ENCODE results near the gene C3.
"Not testable (repeated sequence)": the region's sequence is repeated elsewhere in the genome, so short reads cannot be mapped to it uniquely, and the experiment has no call there.

C3 gene

DNA sequence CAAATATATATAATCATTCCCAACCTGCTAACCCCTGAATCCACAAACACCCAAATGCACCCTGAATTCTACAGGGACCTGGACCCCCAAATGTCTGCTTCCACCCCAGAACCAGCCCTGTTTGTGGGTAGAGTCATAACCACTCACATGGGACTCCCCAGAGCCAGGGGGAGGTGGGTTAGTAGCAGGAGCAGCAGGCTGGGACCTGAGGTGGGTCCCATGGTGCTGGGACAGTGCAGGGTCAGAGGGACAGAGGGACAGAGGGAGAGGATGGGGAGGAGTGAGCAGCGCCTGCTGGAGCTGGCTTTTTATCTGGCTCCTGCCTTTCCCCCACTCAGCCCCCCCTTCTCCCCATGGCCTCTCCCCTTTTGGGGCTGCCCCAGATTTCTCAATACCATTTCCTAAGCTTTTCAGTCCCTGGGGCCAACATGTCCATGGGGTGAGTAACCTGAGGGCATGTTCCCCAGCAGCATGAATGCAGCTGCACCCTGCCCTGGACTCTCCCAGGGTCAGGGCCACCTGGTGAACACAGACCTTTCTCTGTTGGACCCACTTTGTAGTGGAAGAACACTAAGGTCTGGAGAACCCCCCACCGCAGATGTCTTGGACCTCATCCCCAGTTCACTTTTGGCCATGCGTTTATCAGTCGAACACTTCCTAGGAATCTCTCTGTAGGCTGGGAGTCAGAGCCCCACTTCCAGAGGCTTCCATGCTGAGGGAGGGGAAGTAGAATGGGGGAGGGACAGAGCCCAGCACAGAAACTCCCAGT is at the start of gene C3:
Gene C3, minus strand, starts transcription at position 282 of the 769 bp plus-strand sequence. Its CDS starts 61 bp downstream, at position 221.
- peak; percentile 67 for DNase-seq

DNA sequence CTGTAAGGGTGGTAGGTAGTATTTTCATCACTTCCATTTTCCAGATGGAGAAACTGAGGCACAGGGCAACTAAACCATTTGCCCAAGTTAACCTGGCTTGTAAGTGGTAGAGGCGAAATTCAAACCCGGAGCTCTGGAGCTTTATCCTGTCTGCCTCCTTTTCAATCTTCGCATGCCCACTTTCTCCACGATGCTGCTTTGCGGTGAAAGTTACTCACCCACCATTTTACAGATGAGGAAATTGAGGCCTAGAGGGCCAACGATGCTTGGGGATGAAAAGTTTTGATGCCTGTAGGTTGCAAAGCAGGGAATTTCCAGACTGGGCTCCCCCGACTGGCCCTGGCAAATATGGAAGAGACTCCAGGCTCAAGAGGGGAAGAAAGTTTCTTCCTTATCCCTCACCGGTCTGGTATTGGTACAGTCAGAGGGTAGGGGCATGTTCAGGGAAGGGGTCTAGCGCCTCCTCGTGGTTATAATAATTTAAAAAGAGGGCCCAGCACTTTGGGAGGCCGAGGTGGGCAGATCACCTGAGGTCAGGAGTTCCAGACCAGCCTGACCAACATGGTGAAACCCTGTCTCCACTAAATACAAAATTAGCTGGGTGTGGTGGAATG is 48.7 kb upstream of the C3 start:
- DNase-seq, result peak; percentile 13

DNA sequence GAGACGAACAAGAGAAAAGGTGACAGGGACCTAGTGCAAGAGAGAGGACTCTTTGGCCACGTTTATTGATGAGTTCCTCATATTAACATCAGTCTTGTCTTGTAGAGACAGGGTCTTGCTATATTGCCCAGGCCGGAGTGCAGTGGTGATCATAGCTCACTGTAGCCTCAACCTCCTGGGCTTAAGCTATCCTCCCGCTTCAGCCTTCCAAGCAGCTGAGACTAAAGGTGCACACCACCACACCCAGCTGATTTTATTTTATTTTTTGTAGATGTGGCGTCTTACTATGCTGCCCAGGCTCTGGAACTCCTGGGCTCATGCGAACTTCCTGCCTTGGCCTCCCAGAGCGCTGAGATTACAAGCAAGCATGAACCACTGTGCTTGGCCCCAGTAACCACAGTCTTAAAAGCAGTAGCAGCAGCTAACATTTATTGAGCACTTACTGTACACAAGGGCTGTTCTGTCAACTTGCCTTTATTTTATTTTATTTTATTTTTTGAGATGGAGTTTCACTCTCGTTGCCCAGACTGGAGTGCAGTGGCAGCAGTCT is 47.9 kb upstream of the C3 start:
- no peak for DNase-seq

DNA sequence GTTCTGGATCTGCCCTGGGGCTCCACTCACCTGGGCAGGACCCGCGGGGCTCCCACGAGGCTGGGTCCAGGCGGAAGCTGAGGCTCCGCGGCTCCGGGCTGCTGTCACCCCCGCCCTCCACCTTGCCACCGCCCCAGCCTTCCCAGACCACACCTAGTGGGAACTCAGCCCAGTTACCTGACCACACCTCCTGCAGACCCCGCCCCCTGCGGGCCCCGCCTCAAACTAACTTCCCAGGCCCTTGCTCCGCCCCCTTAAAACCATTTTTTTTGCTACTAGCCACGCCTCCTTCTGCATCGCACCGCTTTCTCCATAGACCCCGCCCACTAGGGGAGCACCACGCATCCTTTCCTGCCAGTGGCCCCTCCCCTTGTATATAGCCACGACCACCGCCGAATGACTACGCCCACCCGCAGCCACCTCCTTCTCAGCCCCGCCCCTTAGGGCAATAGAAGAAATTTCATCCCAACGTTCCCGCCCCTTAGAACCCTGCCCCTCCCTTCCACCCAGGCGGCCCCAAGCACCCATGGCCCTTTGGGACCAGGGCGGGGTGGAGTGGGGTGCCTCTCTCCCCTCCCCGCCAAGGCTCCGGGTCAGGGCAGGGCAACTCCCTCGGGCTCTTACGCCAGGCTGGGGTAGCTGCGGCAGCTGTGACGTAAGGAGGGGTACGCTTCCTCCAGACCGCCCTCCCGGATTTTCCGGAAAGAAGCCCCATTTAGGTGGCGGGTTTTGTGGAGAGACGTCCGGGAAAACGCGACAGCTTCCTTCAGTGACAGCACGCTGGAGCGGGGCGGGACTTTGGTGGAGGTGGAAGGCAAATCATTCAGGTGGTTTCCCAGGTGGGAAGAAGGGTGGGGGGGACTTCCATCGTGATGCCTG is 47.1 kb upstream of the C3 start, which contains the start of gene SH2D3A:
Gene SH2D3A, minus strand, starts transcription at position 79 of the 879 bp plus-strand sequence. CDS start 3,687 bp downstream, outside the sequence.
- peak; percentile 87 for DNase-seq

DNA sequence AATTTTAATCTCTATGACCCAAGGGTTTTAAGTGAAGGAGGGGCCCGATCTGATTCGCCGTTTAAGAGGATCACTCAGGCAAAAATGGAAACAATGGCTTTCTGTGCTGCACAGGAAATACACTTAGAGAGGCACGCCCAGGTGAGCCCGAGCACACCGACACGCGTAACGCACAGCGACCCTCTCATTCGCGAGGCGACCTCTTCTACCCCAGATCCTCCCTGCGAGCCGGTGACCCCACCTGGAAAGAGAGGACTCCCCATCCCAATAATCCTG is 46.6 kb upstream of the C3 start:
- DNase-seq, result no peak

DNA sequence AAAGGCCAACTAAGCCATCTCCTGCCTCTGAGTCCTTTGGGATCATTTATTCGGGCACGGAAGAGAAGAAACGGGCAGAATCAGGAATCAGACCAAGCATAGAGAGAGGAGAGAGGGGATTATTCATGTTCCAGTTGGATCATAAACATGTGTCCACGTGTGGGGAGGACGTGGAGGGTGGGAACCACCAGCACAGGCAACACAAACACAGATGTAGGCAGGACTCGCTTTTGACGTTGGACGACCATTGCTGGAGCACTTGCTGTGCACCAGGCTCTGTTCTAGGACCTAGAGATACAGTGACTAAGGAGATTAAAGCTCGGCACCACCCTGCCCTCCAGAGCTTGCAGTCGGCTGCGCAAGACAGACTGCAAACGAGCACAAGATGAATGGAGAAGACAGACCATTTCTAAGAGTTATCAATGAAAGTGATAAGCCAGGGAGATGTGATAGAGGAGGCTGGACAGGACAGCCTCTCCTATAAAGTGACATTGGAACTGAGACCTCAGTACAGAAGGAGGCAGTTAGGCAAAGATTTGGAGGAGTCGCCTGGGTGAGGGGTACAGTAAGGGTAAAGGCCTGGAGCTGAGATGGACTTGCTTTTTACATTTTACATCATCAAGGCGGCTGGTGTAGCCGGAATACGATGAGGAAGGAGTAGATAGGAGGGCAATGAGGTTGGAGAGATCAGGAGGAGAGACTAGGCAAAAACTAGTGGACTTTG is 46.1 kb upstream of the C3 start:
- no peak for DNase-seq

DNA sequence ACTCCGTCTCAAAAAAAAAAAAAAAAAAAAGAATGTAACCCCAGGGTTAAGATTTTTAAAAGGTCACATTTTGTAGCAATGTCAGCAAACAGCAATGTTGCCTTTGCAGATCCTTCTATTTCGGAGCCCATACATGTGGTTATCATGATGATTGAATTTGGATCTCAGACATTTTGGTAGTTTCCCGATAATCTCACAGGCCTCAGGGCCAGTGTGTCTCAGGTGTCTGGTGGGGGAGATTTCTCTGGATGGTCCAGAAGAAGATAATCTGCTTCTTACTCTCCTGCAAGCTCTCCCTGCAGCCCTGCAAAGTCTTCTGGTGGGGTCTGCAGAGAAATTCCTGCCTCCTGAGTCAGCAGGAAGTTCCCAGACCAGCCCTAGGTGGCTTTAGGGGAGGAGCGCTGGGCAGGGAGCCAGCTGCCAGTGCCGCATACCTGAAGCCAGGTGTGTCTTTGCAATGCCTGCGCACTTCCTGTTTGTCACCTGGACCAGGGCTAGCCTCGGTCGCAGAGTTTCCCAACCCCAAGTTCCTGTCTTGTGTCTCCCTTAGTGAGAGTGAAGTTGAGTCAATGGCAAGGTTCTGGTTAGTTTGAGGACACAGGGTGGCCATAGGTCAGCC is 45.4 kb upstream of the C3 start:
- DNase-seq, result no peak

DNA sequence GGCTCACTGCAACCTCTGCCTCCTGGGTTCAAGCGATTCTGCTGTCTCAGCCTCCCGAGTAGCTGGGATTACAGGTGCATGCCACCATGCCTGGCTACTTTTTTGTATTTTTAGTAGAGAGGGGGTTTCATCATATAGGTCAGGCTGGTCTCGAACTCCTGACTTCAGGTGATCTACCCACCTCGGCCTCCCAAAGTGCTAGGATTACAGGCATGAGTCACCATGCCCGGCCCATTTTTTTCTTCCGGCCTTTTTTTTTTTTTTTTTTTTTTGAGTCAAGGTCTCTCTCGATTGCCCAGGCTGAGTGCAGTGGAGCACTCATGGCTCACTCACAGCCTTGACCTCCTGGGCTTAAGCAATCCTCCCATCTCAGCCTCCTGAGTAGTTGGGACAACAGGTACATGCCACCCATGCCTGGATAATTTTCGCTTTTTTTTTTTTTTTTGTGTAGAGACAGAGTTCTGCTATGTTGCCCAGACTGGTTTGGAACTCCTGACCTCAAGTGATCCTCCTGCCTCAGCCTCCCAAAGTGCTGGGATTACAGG is 41.9 kb upstream of the C3 start:
- not testable (repeated sequence) for DNase-seq

DNA sequence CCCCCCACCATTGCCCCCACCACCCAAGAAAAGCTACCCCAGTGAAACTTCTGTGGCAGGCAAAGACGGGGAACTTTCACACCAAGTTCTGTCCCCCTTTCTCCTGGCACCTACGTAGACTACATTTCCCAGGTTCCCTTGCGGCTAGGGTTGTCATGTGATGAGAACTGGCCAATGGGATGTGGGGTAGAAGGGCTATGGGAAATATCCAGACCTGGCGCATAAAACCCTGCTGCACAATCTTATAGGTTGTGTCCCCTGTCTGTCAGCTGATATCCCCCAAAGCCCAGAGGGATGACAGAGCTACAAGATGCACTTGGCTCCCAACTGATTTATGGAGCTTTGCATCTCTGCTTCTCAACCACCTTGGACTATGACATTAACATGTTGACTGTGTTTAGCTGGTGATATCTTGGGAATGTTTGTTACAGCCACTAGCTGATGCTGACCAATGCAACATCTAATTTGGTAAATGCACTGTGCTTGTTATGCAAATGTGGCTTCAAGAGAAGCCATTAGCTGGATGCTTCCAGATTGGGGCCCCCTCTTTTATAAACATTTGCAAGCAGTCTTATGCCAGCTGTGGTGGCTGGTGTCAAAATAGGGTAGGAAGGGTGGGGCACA is 40.7 kb upstream of the C3 start:
- DNase-seq, result peak; percentile 46

DNA sequence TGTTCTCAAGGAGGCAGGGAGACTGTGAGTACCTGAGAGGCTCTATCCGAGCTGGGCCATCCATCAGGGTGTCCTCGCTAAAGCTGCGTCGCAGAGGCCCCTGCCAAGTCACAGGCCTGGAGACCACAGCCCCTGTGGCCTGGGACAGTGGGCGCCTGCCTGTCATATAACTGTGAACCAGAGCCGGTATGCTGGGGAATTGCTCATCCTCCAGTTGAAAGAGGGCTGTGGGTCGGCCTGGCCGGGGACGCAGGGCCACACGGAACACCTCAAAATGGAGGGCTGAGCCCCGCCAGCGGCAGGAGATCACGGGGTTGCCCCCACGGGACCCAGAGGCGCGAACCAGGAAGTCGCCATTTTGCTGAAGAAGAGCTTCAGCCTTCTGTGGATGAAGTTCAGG is 40.2 kb upstream of the C3 start:
- no peak for DNase-seq

DNA sequence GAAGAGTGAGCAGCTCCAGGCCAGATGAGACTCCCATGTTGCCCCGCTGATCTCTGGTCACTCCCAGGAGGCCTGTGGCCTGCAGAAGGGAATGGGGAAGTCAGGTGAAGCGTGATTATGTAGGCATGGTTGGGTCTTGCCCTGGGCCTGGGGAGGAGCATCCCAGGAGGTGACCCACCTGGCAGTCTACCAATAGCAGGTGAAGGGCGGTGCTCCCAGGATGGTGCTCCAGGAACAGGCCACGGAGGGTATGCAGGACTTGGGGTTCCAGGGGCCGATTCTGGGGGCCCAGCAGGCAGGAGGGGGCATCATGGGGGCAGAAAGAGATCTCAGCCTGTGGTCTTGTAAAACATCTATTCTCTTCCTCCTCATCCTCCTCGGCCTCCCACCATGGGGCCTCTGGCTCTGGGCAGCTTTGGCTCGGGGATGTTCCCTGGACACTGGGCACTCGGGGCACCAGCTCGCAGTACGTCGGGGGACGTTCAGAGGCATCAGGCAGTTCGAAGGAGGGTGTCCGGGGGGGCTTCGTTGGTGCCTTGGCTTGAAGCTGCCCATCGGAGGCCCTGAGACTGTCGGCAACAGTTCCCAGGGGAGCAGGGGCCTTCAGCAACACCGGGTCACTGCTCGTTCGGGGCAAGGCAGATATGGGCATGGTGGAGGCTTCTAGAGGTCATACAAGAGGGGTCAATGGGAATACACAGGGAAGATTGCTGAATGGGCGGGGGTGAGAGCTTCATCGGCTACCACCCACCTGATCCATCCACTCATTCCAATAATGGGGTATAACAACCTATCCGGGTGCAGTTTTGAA is 34.4 kb upstream of the C3 start:
- DNase-seq, result no peak

DNA sequence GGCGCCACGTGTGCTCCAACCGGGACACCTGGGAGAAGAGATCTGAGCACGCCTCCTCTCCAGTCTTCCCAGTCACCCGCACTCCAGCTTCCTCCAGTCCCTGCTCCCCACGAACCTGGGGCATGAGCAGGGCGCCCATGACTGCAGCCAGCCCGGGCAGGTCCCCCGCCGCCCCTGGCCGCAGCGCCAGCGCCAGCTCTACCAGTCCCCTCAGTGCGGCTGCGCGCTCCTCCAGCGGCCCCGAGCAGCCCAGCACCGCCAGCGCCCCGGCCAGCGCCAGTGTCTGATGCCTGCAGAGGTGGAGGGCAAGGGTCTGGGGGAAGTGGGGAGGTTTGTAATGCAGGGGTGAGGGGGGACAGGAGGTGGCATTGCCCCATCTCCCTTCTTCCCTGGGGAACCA is 33.7 kb upstream of the C3 start:
- no peak for DNase-seq

DNA sequence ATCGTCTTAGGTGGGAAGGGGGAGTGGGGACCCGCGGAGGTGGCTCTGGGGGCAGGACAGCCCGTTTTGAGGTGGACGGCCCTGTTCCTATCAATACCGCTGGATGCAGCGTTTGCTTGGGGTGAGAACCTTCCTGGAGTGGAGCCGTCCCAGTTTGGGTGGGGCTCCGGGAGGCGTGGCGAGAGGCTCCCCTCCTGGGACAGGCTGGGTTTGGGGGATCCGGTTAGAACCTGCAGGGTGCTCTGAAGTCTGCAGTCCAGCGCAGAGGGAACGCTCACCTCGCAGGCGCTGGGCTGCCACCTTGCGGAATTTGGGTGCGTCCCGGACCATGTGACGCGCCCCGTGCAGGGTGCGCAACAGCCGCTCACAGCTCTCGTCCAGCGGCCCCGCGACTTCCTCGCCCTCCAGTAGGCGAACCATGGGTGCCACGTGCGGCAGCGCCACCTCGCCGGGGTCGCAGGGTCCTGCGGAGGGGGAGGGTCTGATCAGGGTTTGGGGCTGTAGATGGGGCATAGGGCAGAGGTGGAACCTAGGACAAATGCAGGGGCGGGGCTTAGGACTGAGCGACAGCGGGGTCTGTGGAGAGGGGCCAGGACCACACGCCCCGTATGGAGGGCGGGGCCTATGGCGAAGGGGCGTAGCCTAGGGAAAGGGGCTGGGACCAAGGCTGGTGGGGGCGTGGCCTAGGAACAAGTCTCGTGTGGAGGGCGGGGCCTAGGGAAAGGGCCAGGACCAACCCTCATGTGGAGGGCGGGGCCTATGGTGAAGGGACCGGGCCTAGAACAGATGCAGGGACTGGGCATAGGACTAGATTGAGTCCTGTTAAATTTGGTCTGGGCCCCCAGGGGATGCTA is 33.0 kb upstream of the C3 start:
- peak; percentile 94 for DNase-seq

DNA sequence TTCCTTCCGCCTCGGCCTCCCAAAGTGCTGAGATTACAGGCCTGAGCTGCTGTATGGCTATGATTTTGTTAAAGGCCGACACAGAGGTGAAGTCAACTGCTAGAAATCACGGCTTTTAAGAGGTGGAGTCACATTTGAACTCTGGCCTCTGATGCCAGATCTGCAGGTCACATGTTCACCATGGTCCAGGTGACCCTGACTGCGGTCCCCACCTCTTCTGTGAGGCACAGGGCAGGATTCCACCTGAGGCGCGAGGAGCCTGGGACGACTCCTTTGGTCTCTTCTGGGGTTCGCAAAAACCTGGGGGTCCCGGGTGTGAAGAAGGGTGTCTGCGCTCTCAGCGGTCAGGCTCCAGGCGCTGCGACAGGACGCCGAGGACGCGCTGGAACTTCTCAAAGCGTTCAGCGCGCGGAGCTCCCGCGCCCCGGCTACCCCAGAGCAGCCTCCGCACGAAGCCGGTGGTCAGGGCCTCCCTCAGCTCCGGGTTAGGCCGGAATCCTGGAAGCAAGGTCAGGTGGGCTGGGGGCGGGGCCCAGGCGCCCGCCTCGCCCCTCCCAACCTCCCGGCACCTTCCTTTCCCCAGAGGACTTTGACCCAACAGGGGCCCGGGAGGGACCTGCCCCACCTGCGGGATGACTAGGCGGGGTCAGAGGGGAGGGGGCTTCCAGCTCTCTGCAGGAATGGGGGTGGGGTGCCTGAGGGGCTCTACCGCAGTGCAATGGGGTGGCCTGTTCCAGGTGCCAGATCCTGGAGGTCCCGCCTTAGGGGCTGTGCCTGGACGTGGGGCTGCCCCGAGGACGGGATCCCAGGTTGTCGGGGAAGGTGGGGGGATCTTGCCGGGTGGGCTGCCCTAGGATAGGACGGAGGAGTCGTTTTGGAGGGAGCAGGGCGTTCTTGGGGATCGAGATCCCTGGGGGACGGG is 32.1 kb upstream of the C3 start:
- DNase-seq, result no peak

DNA sequence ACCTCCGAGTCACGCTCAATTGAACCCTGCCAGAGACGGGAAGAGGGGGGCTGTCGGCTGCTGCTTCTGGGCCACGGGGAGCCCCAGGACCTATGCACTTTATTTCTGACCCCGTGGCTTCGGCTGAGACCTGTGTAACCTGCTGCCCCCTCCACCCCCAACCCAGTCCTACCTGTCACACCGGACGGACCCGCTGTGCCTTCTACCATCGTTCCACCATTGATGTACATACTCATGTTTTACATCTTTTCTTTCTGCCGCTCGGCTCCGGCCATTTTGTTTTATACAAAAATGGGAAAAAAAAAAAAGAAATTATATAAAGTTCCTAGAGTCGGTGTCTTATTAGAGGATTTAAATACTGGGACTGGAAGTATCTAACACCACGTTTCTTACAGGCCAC is 30.7 kb upstream of the C3 start:
- no peak for DNase-seq

DNA sequence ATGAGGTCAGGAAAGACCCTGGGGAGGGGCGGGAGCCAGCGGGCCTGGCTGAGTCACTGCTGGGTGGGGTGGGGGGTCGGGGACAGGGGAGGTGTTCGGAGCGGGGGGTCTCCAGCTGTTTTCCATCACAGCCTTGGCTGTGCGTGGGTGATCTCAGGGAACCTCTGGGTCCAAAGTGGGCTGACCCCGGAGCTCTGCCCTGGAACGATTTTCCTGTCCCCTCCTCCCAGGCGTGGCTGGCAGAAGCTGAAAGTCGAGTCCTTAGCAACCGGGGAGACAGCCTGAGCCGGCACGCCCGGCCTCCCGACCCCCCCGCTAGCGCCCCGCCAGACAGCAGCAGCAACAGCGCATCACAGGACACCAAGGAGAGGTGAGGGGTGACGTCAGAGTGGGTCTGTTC is 29.6 kb upstream of the C3 start:
- DNase-seq, result no peak

DNA sequence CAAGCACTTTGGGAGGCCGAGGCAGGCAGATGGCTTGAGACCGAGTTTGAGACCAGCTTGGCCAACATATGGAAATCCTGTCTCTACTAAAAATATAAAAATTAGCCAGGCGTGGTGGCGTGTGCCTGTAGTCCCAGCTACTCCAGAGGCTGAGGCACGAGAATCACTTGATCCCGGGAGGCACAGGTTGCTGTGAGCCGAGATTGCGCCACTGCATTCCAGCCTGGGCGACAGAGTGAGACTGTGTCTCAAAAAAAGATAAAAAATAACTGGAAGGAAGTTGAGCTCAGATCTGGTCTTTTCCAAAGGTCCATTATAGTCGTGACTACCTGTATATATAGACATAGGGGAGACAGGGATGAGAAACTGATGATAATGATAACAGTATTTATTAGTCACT is 28.1 kb upstream of the C3 start:
- DNase-seq, result not testable (repeated sequence)

DNA sequence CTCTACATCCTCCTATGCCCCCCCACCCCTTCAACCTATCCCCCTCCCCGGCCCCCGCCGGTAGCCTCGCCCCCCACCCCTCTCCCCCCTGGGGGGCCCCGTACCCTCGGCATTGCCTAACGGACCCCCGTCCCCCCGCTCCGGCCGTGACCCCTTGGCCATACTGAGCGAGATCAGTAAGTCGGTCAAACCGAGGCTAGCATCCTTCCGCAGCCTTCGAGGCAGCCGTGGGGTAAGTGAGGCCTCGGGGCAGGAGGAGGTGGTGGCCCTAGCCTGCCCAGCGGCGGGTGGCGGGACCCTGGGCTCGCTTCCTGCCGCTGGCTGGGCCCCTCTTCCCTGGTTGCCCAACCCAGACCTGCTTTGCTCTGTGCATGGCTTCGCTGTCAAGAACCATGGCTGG is 25.5 kb upstream of the C3 start:
- no peak for DNase-seq
